ENCODE results near the gene AGBL4. TPM values are rescaled to one million over a fixed set of nuclear protein-coding genes. Genes with fewer than 3 reads are reported as not detected.

The AGBL4 gene
- total and polyA plus RNA-seq, 2 of the 4 experiments (the other 2 are of a cell fraction): not detected

- Histone ChIP-seq H3K18ac (ENCODE audit: low read depth, low read length) (no peak overlapping the region), H3K27me3 (ENCODE audit: control insufficient read depth, insufficient read depth, low read length) (no peaks in the 10 kb centered on the region), H3K36me3 (ENCODE audit: control insufficient read depth, insufficient read depth, low read length) (no peaks in the 10 kb centered on the region), H3K56ac (ENCODE audit: extremely low read depth, insufficient read depth, low read length) (no peak overlapping the region), H4K8ac (ENCODE audit: low read depth in 2 of 2, low read length in 2 of 2) (no peak overlapping the region), H3K9me3 (ENCODE audit: control insufficient read depth, insufficient read depth, low read length) (peaks cover 19% of the 10 kb centered on the region), H3K23ac (ENCODE audit: low read depth, low read length) (no peak overlapping the region), H3K27ac (ENCODE audit: insufficient read depth, low read length) (no peak overlapping the region), H3K4me2 (ENCODE audit: low read depth, low read length) (no peak overlapping the region), H3K14ac (replicated peaks; ENCODE audit: low read depth, low read length) (no peak overlapping the region), H3K9ac (ENCODE audit: low read depth, low read length) (no peak overlapping the region), H2AFZ (replicated peaks; ENCODE audit: low read length, poor library complexity) (peak overlapping the region; percentile 23), H4K5ac (ENCODE audit: low read depth, low read length) (no peak overlapping the region), H3K4me1 (ENCODE audit: control insufficient read depth, insufficient read depth, low read length) (no peaks in the 10 kb centered on the region), H2AK9ac (replicated peaks; ENCODE audit: low read depth, low read length, poor library complexity) (no peak overlapping the region), H3K4me3 (ENCODE audit: insufficient read depth, low read depth, low read length) (no peak overlapping the region), H2AK5ac (ENCODE audit: low read depth, low read length) (no peak overlapping the region), H4K20me1 (ENCODE audit: insufficient read depth, low read length) (no peaks in the 10 kb centered on the region), H2BK120ac (ENCODE audit: low read depth, low read length) (no peak overlapping the region), H3K79me1 (ENCODE audit: low read depth in 1 of 2, low read length in 2 of 2) (no peaks in the 10 kb centered on the region), H4K91ac (ENCODE audit: insufficient read depth, low read depth, low read length) (no peak overlapping the region), H2BK20ac (ENCODE audit: low read depth, low read length) (no peak overlapping the region), H2BK5ac (ENCODE audit: low read depth, low read length, poor library complexity, severe bottlenecking) (no peak overlapping the region), H3K9me1 (ENCODE audit: insufficient read depth, low read length) (no peaks in the 10 kb centered on the region), H2BK15ac (ENCODE audit: low read depth, low read length) (no peak overlapping the region), H3K4ac (ENCODE audit: low read depth, low read length) (no peak overlapping the region)
- dilution Hi-C loops (cut with HindIII; ENCODE audit: low sequenced_read_pairs, unreplicated experiment): no loop called here
- ChIA-PET CTCF (no interaction called here), POLR2A (ENCODE audit: unreplicated experiment) (no interaction called here)
- WGBS, 2 experiments (ENCODE audit: extremely low coverage in 2 of 2, insufficient read length in 1 of 2): no CpG with 5 or more reads among the region's 13 CpGs
- in situ Hi-C loops (cut with MboI; ENCODE audit: low sequenced_read_pairs): no loop called here
- ATAC-seq (ENCODE audit: low read depth): no peak
- intact Hi-C loops (cut with micrococcal nuclease): no loop called here
- no TSS peak for BruUV-seq (replicated peaks)
- TF ChIP-seq MAFK (IDR thresholded peaks at IDR 0.05; ENCODE audit: low read depth, low read length): no peak
- TF ChIP-seq RFX5 (IDR thresholded peaks at IDR 0.05; ENCODE audit: low read depth, low read length): no peak
- no peak for TF ChIP-seq NFE2L2 (IDR thresholded peaks at IDR 0.05; ENCODE audit: low read depth, low read length)
- TF ChIP-seq SMC3 (IDR thresholded peaks at IDR 0.05; ENCODE audit: low read depth, low read length): no peak
- TF ChIP-seq FOS (IDR thresholded peaks at IDR 0.05; ENCODE audit: low read depth, low read length): no peak
- no peak for TF ChIP-seq CHD1 (IDR thresholded peaks at IDR 0.05; ENCODE audit: low read depth, low read length)
- no peak for TF ChIP-seq CEBPB (IDR thresholded peaks at IDR 0.05; ENCODE audit: low read depth, low read length)
- TF ChIP-seq ELK1 (IDR thresholded peaks at IDR 0.05; ENCODE audit: borderline replicate concordance, low read depth, low read length): no peak
- TF ChIP-seq RCOR1 (IDR thresholded peaks at IDR 0.05; ENCODE audit: insufficient replicate concordance, low read length): no peak
- no peak for TF ChIP-seq MXI1 (IDR thresholded peaks at IDR 0.05; ENCODE audit: borderline replicate concordance, low read depth, low read length)
- DNase-seq: no peak
Observed at GRCh38 chr1:48947761-48948537, 1075.8 kb downstream of the AGBL4 start.
